GM10266 (cell line): ENCODE results near the gene PCDHGC3.

Experiments used
- DNase-seq: peaks from one replicate; pipeline ENCODE4 v3.0.0; 2012; ENCODE audit errors: extremely low spot score
- TF ChIP-seq, protein P1 (sequence below): IDR thresholded peaks from 2 replicates; pipeline ENCODE4 v1.5.1; 2012; ENCODE audit warnings: mild to moderate bottlenecking, low read depth; ENCODE audit not compliant: control insufficient read depth, insufficient read depth; ENCODE audit errors: missing control alignments

PCDHGC3 gene

DNA sequence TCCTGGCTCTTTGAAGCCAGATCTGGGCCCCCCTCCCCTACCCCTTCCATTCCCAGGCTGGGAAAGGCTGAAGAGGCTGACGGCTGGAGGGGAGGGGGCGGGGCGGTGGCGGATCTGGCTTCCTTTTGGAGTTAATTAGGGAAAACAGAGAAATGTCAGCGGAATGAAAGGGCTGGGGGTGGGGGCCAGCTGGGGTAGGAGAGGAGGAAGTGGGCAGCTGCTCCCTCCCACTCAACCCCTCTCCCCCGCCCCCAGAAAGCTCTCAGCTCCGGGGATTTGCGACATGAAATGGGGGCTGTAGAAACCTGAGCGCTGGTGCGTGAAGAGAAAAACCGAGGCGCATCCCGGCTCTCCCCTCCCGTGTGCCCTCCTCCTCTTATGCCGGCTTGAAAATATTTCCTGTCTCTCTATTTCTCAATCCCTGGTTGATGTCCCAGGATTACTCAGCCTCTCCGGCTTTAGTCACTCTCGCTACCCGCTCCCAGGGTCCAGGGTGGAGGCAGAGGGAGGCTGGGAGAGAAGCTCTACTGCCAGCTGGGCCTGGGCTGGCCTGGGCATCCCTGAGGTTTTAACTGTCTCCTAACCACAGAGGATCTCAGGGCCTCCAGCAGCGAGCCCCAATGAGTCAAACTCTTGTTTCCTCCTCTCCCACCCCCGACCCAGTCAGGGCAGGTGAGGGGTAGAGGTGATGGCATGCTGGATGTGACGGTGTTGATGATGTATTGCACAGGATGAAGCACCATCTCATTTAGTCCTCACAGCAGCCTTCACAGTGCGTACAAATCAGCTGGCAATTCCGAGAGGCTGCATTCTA, 33.2 kb downstream of the PCDHGC3 start:
- peak; percentile 29 for DNase-seq
- TF ChIP-seq, protein P1, sequence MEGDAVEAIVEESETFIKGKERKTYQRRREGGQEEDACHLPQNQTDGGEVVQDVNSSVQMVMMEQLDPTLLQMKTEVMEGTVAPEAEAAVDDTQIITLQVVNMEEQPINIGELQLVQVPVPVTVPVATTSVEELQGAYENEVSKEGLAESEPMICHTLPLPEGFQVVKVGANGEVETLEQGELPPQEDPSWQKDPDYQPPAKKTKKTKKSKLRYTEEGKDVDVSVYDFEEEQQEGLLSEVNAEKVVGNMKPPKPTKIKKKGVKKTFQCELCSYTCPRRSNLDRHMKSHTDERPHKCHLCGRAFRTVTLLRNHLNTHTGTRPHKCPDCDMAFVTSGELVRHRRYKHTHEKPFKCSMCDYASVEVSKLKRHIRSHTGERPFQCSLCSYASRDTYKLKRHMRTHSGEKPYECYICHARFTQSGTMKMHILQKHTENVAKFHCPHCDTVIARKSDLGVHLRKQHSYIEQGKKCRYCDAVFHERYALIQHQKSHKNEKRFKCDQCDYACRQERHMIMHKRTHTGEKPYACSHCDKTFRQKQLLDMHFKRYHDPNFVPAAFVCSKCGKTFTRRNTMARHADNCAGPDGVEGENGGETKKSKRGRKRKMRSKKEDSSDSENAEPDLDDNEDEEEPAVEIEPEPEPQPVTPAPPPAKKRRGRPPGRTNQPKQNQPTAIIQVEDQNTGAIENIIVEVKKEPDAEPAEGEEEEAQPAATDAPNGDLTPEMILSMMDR = no peak

DNA sequence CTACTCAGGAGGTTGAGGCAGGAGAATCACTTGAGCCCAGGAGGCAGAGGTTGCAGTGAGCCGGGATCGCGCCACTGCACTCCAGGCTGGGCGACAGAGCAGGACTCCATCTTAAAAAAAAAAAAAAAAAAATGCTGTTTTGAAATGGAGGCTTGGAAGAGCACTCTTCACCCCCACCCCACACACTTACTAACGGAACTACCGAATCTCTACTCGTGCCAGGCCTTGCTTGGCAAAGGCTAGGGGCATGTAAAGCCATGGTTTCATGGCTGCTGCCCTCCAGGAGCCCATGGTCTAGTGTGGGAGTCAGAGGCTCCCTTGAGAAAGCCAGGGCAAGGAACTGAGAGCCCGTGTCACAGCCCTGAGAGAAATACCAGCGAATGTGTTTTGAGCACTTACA, 34.4 kb downstream of the PCDHGC3 start:
- no peak for DNase-seq
- TF ChIP-seq, protein P1 = no peak

DNA sequence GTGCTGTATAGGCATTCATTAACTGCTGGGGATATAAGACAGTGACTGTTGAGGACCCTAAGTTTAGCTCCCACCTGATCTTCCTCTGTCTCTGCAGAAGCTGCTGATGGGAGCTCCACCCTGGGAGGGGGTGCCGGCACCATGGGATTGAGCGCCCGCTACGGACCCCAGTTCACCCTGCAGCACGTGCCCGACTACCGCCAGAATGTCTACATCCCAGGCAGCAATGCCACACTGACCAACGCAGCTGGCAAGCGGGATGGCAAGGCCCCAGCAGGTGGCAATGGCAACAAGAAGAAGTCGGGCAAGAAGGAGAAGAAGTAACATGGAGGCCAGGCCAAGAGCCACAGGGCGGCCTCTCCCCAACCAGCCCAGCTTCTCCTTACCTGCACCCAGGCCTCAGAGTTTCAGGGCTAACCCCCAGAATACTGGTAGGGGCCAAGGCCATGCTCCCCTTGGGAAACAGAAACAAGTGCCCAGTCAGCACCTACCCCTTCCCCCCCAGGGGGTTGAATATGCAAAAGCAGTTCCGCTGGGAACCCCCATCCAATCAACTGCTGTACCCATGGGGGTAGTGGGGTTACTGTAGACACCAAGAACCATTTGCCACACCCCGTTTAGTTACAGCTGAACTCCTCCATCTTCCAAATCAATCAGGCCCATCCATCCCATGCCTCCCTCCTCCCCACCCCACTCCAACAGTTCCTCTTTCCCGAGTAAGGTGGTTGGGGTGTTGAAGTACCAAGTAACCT, 35.3 kb downstream of the PCDHGC3 start:
- DNase-seq = peak; percentile 46
- TF ChIP-seq, protein P1 = no peak

DNA sequence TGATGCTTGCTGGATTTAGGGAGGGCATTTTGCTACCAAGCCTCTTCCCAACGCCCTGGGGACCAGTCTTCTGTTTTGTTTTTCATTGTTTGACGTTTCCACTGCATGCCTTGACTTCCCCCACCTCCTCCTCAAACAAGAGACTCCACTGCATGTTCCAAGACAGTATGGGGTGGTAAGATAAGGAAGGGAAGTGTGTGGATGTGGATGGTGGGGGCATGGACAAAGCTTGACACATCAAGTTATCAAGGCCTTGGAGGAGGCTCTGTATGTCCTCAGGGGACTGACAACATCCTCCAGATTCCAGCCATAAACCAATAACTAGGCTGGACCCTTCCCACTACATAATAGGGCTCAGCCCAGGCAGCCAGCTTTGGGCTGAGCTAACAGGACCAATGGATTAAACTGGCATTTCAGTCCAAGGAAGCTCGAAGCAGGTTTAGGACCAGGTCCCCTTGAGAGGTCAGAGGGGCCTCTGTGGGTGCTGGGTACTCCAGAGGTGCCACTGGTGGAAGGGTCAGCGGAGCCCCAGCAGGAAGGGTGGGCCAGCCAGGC, 36.1 kb downstream of the PCDHGC3 start:
- no peak for DNase-seq
- TF ChIP-seq, protein P1 = no peak

DNA sequence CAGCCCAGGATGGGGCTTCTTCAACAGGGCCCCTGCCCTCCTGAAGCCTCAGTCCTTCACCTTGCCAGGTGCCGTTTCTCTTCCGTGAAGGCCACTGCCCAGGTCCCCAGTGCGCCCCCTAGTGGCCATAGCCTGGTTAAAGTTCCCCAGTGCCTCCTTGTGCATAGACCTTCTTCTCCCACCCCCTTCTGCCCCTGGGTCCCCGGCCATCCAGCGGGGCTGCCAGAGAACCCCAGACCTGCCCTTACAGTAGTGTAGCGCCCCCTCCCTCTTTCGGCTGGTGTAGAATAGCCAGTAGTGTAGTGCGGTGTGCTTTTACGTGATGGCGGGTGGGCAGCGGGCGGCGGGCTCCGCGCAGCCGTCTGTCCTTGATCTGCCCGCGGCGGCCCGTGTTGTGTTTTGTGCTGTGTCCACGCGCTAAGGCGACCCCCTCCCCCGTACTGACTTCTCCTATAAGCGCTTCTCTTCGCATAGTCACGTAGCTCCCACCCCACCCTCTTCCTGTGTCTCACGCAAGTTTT, 36.7 kb downstream of the PCDHGC3 start:
- peak; percentile 75 for DNase-seq

DNA sequence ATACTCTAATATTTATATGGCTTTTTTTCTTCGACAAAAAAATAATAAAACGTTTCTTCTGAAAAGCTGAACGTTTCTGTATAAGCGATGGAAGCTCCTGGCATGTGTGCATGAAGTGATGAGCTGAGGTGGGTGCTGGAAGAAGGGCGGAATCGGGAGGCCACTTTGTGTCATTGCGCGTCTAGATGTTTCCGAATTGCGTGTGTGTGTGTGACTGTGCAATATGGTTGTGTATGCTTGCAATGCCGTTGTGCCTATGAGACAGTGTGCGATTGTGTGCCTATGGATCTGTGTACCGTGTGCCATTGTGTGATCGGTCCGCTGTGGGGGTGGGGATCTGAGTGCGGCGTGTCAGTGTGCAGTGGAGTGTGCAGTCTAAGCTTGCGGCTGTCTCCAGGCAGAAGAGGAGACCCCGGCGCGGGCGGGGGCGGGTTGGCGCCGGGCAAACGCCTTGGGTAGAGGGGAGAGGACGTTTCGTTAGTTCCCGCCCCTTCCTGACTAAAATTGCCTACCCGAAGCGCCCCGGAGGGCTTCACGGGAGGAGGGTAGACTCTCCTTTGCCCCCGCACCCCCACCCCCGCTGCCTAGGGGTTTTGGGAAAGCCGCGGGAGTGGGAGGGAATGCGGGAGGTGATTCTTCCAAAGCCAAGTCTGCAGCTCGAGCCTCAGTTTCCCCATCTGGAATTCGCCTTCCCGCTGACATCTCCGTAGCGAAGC, 37.3 kb downstream of the PCDHGC3 start:
- peak; percentile 19 for DNase-seq
- TF ChIP-seq, protein P1 = no peak

More for the DNA sequence above, 36.7 kb downstream of the PCDHGC3 start:
- TF ChIP-seq, protein P1 = peak; percentile 82
